Stimulated activated naive CD8-positive, alpha-beta T cell treated with anti-CD3 and anti-CD28 coated beads, Interleukin-15, Interleukin-2, amounts not matched to agents 100 ng/mL and 50 ng/mL, for 24 hours (primary cell): ENCODE data around the gene AGAP5.
A peak's percentile ranks its signal among the peaks of the same experiment; 100 is the strongest.

ENCODE experiments used
- H3K27ac Mint-ChIP-seq: one replicate; pipeline ENCODE4 v1.8.0; 2021; ENCODE audit warnings: mild to moderate bottlenecking, mixed read lengths
- H3K27me3 Mint-ChIP-seq: one replicate; pipeline ENCODE4 v1.8.0; 2021; ENCODE audit warnings: mixed read lengths
- H3K36me3 Mint-ChIP-seq: one replicate; pipeline ENCODE4 v1.8.0; 2021; ENCODE audit warnings: low read depth, mixed read lengths
- H3K4me1 Mint-ChIP-seq: one replicate; pipeline ENCODE4 v1.8.0; 2021; ENCODE audit warnings: low read depth, mixed read lengths
- H3K4me3 Mint-ChIP-seq: one replicate; pipeline ENCODE4 v1.8.0; 2021; ENCODE audit warnings: mild to moderate bottlenecking, mixed read lengths
- H3K9me3 Mint-ChIP-seq: one replicate; pipeline ENCODE4 v1.8.0; 2021; ENCODE audit warnings: mixed read lengths

AGAP5 gene

DNA sequence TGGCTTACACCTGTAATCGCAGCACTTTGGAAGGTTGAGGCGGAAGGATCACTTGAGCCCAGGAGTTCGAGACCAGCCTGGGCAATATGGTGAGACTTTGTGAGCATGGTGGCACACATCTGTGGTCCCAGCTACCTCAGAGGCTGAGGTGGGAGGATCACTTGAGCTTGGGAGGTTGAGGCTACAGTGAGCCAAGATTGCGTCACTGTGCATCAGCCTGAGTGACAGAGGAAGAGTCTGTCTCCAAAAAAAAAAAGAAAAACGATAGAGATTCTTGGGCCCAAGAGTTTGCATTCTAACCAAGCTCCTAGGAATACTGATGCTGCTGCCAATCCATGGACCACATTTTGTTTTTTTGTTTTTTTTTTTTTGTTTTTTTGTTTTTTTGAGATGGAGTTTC, 68.7 kb downstream of the AGAP5 start:
- Mint-ChIP-seq H3K4me3 (no peak overlapping the region), H3K27me3 (no peaks in the 10 kb centered on the region), H3K36me3 (peaks cover 9% of the 10 kb centered on the region), H3K9me3 (no peaks in the 10 kb centered on the region), H3K27ac (no peak overlapping the region), H3K4me1 (peaks cover 20% of the 10 kb centered on the region)

DNA sequence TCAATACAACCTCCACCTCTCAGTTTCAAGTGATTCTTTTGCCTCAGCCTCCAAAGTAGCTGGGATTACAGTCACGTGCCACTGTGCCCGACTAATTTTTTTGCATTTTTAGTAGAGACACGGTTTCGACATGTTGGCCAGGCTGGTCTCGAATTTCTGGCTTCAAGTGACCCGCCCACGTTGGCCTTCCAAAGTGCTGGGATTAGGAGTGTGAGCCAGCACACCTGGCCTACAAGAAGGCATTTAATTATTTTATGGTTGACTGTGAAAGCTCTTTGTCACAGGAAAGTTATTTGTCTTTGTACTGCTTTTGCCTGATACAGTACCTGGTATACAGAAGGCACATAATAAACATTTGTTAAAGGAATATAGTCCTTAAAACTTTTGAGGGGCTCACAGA, 69.5 kb downstream of the AGAP5 start:
- no peak overlapping the region for H3K27ac Mint-ChIP-seq

DNA sequence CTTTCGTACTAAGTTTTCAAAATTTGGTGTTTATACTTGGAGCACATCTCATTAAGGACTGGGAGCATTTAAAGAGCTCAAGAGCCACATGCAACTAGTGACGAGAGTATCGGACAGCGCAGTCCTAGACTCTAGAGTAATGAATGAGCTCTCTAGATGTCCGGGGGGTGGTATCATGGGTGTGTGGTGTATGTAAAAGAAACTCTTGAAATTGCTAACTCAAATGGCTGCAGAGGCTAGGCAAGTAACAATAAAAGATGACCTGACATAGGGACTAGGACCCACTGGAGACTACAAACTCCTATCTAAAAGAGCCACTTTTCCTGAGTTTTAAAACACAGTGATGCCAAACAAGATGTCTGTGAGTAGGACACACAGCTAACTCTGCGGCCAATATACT, 70.6 kb downstream of the AGAP5 start:
- no peaks in the 10 kb centered on the region for H3K27me3 Mint-ChIP-seq
- H3K4me1 Mint-ChIP-seq = peaks cover 20% of the 10 kb centered on the region
- peak overlapping the region; percentile 100 for H3K4me3 Mint-ChIP-seq

More for the DNA sequence above, 69.5 kb downstream of the AGAP5 start:
- Mint-ChIP-seq H3K9me3 (no peaks in the 10 kb centered on the region), H3K4me3 (no peak overlapping the region), H3K4me1 (peaks cover 20% of the 10 kb centered on the region), H3K27me3 (no peaks in the 10 kb centered on the region), H3K36me3 (peaks cover 9% of the 10 kb centered on the region)

DNA sequence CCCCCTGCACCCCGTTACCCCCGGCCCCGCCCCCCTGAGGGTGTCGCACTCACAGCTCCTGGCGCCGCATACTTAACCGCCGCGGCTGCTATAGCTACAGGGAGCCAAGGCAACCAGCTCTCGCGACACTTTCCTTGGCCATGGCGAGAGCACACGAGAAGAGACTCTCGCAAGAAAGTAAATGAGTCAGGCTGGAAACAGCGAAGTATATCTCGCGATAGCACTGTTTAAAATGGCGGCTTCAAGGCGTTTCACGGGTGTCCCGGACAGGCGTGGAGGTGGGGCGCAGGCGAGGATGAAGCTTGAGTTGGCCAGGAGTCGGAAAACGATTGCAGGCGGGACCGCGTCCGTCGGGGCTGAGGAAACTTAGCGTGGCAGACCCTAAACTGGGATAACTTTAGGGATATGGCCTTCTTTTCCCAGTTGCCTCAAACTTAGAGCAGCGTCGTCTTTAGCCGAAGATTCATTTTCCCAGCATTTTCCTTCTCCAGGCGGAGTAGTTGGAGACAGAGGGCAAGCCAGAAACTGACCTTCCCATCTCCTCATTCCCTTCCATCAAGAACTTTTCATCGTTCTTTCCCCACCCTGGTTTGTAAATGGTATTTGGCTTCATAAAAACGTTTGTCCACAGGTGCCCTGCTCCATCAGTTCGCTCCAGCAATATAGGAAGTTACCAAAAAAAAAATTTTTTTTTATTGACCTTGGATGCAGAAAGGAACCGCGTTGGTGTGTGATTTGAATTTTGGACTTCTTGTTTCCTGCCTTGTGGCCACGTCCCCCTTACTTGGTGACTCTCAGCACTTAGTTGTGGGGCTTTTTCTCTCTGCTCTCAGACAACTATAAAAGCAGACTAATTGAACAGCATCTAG, 71.8 kb downstream of the AGAP5 start:
- H3K36me3 Mint-ChIP-seq = peaks cover 9% of the 10 kb centered on the region
- no peaks in the 10 kb centered on the region for H3K27me3 Mint-ChIP-seq
- H3K9me3 Mint-ChIP-seq = no peaks in the 10 kb centered on the region
- peak overlapping the region; percentile 100 for H3K4me3 Mint-ChIP-seq
- H3K27ac Mint-ChIP-seq = peak overlapping the region; percentile 100
- H3K4me1 Mint-ChIP-seq = peaks cover 20% of the 10 kb centered on the region

More for the DNA sequence above, 70.6 kb downstream of the AGAP5 start:
- no peaks in the 10 kb centered on the region for H3K9me3 Mint-ChIP-seq
- H3K36me3 Mint-ChIP-seq = peaks cover 9% of the 10 kb centered on the region
- peak overlapping the region; percentile 28 for H3K27ac Mint-ChIP-seq

DNA sequence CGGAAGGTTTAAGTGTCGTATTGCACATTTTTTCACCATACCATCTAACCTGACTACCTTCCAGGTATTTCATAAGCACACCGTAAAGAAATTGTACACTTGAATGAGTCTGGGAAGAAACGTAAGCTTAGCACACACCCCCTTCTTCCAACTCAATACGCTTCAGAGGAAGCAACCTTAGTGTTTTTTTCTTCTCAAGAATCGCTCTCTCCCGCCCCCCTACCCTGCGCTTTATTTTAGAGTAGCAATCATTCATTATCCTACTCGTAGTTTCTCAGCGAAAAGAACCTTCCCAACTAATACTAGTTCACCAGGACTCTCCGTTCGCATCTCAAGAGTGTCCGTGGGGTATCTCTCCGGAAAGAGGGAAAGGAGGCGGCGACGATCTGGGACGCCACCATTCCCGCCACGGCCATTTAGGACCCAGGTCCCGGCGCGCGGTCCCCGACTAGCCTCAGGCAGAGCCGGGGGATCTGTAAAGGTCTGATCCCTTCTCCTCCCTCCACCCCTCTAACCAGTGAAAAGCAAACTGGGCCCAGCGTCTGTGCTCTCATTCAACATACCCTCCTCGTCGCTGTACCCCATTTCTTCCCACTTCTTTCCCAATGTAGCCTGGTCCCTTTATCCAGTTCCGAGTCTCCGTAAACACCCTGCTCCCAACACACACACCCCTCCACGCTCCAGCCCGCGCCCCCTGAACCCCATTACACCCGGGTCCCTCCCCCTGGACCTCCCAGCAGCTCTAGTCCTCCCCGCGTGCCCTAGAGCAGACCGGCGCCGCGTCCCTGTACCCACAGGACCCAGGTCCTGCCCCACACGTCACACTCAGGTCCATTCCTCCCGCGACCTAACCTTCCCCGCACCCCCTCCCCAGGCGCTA, 72.7 kb downstream of the AGAP5 start:
- peak overlapping the region; percentile 100 for H3K4me3 Mint-ChIP-seq
- peak overlapping the region; percentile 100 for H3K27ac Mint-ChIP-seq
- H3K4me1 Mint-ChIP-seq = peaks cover 20% of the 10 kb centered on the region
- peaks cover 9% of the 10 kb centered on the region for H3K36me3 Mint-ChIP-seq
- no peaks in the 10 kb centered on the region for H3K27me3 Mint-ChIP-seq
- H3K9me3 Mint-ChIP-seq = no peaks in the 10 kb centered on the region
